OCI-LY1 (cell line): ENCODE measurements around the gene ZBTB38.

Experiments
- CTCF ChIP-seq: fragments of 200-600 bp; sonication (generic), shearing (Covaris generic); IDR thresholded peaks from 2 replicates; pipeline ENCODE4 v1.5.1; 2017; ENCODE audit warnings: mild to moderate bottlenecking, antibody characterized with exemption, low read length, moderate library complexity, mixed read lengths
- EZH2 ChIP-seq: fragments of 200-600 bp; sonication (generic), shearing (Covaris generic); IDR thresholded peaks from 2 replicates; pipeline ENCODE4 v1.8.0; 2017; ENCODE audit warnings: borderline replicate concordance, mixed run types, mild to moderate bottlenecking, antibody characterized with exemption, low read length, moderate library complexity, mixed read lengths

- TF ChIP-seq EZH2 (no peak), CTCF (no peak)
These were observed 25.4 kb downstream of the ZBTB38 start for GRCh38 chr3:141393735-141394076.
